HepG2 (cell line): Measurements from ENCODE around the gene TBX6. TPM values are rescaled to one million over a fixed set of nuclear protein-coding genes. Genes with fewer than 3 reads are reported as not detected.

Experiments used
- BRCA1 ChIP-seq: sonication (generic); formaldehyde crosslinking; IDR thresholded peaks from 2 replicates; pipeline ENCODE4 v1.4.0; 2020; ENCODE audit warnings: missing genetic modification reagents
- DMAP1 ChIP-seq: IDR thresholded peaks from 2 replicates; pipeline ENCODE4 v1.6.1; 2016
- EEA1 ChIP-seq: sonication (generic); formaldehyde crosslinking; IDR thresholded peaks from 2 replicates; pipeline ENCODE4 v1.5.1; 2020; ENCODE audit warnings: mild to moderate bottlenecking, missing genetic modification reagents, borderline replicate concordance
- GLI4 ChIP-seq: sonication (generic); formaldehyde crosslinking; IDR thresholded peaks from 2 replicates; pipeline ENCODE4 v1.5.1; 2020; ENCODE audit warnings: missing genetic modification reagents, mild to moderate bottlenecking, moderate library complexity, borderline replicate concordance
- IKZF1 ChIP-seq: fragments of 450-650 bp; IDR thresholded peaks from 2 replicates; pipeline ENCODE4 v1.7.1; 2016
- KLF13 ChIP-seq: sonication (generic); formaldehyde crosslinking; IDR thresholded peaks from 2 replicates; pipeline ENCODE4 v1.4.0; 2020; ENCODE audit warnings: mild to moderate bottlenecking, missing genetic modification reagents
- MTA1 ChIP-seq: sonication (generic); formaldehyde crosslinking; IDR thresholded peaks from 2 replicates; pipeline ENCODE4 v1.4.0; 2020; ENCODE audit warnings: missing genetic modification reagents, mild to moderate bottlenecking, borderline replicate concordance
- NFYC ChIP-seq: IDR thresholded peaks from 2 replicates; pipeline ENCODE4 v1.6.1; 2016; ENCODE audit warnings: missing genetic modification reagents, missing compliant biosample characterization
- RFX5 ChIP-seq: IDR thresholded peaks from 2 replicates; pipeline ENCODE4 v1.6.1; 2011; ENCODE audit warnings: low read depth, low read length, improper control_type of control experiment
- SMYD3 ChIP-seq: sonication (generic); formaldehyde crosslinking; IDR thresholded peaks from 2 replicates; pipeline ENCODE4 v1.8.1; 2023; ENCODE audit warnings: mild to moderate bottlenecking, missing genetic modification reagents
- SOX6 ChIP-seq, 2 experiments: fragments of 450-650 bp in 1 of 2; sonication (generic) in 1 of 2; formaldehyde crosslinking in 1 of 2; IDR thresholded peaks; 2 replicates each; pipeline versions ENCODE4 v1.4.0 to v1.6.1; 2017 to 2020; ENCODE audit warnings: antibody characterized with exemption in 1 of 2, mild to moderate bottlenecking in 1 of 2, missing genetic modification reagents in 1 of 2
- SP2 ChIP-seq: sonication (generic); formaldehyde crosslinking; IDR thresholded peaks from 2 replicates; pipeline ENCODE4 v1.5.1; 2020; ENCODE audit warnings: mild to moderate bottlenecking, missing genetic modification reagents
- TCF7 ChIP-seq: sonication (generic); IDR thresholded peaks from 2 replicates; pipeline ENCODE4 v1.6.1; 2016; ENCODE audit warnings: antibody characterized with exemption, low read depth
- ZBTB40 ChIP-seq, 2 experiments: fragments of 450-650 bp in 1 of 2; sonication (generic) in 1 of 2; formaldehyde crosslinking in 1 of 2; IDR thresholded peaks; 2 replicates each; pipeline versions ENCODE4 v1.6.1 to v1.8.0; 2016 to 2022; ENCODE audit warnings: antibody characterized with exemption in 1 of 2, mild to moderate bottlenecking in 1 of 2, missing genetic modification reagents in 1 of 2
- ZNF251 ChIP-seq: sonication (generic); formaldehyde crosslinking; IDR thresholded peaks from 2 replicates; pipeline ENCODE4 v1.9.0; 2021; ENCODE audit warnings: mild to moderate bottlenecking, missing genetic modification reagents
- ZNF296 ChIP-seq: sonication (generic); formaldehyde crosslinking; conservative IDR thresholded peaks from 2 replicates; pipeline ENCODE4 v1.5.0; 2020; ENCODE audit warnings: mild to moderate bottlenecking, missing genetic modification reagents
- ZNF317 ChIP-seq: sonication (generic); formaldehyde crosslinking; IDR thresholded peaks from 2 replicates; pipeline ENCODE4 v1.5.0; 2020; ENCODE audit warnings: mild to moderate bottlenecking, missing genetic modification reagents
- ZNF558 ChIP-seq: sonication (generic); formaldehyde crosslinking; IDR thresholded peaks from 2 replicates; pipeline ENCODE4 v1.9.0; 2022; ENCODE audit warnings: mild to moderate bottlenecking, missing genetic modification reagents, borderline replicate concordance
- ZSCAN30 ChIP-seq: sonication (generic); formaldehyde crosslinking; IDR thresholded peaks from 2 replicates; pipeline ENCODE4 v1.5.0; 2020; ENCODE audit warnings: mild to moderate bottlenecking, missing genetic modification reagents
- polyA plus RNA-seq, 8 experiments: library from polyadenylated mRNA; depleted of rRNA in 3 of 8; stranded (reverse) in 7 of 8; unstranded in 1 of 8; fragments of >200 nt; fragmentation: Illumina TruSeq in 4 of 8; extraction: Trizol in 4 of 8; gene quantifications; 2 replicates each; pipeline versions ENCODE4 v1.2.1 to v1.2.3, GENCODE V29; 2011 to 2016; ENCODE audit warnings: low read depth in 4 of 8, missing spikeins in 1 of 8, mixed read lengths in 1 of 8; ENCODE audit not compliant: insufficient read depth in 1 of 8
- total RNA-seq, 5 experiments: library from RNA; depleted of rRNA; stranded (reverse); fragments of >200 nt; fragmentation: Illumina TruSeq; extraction: Trizol; gene quantifications; 2 replicates each; pipeline ENCODE4 v1.2.3, GENCODE V29; 2016; ENCODE audit warnings: low read depth in 1 of 5
- TF ChIP-seq, protein P1 (sequence below): sonication (generic); formaldehyde crosslinking; IDR thresholded peaks from 2 replicates; pipeline ENCODE4 v1.9.0; 2022; ENCODE audit warnings: missing genetic modification reagents, mild to moderate bottlenecking, borderline replicate concordance

The TBX6 gene
- total and polyA plus RNA-seq, 2 of the 13 experiments (the other 11 are each of a cell fraction or from before 2014, with no cell fraction given), result 0.24 to 0.42 TPM

DNA sequence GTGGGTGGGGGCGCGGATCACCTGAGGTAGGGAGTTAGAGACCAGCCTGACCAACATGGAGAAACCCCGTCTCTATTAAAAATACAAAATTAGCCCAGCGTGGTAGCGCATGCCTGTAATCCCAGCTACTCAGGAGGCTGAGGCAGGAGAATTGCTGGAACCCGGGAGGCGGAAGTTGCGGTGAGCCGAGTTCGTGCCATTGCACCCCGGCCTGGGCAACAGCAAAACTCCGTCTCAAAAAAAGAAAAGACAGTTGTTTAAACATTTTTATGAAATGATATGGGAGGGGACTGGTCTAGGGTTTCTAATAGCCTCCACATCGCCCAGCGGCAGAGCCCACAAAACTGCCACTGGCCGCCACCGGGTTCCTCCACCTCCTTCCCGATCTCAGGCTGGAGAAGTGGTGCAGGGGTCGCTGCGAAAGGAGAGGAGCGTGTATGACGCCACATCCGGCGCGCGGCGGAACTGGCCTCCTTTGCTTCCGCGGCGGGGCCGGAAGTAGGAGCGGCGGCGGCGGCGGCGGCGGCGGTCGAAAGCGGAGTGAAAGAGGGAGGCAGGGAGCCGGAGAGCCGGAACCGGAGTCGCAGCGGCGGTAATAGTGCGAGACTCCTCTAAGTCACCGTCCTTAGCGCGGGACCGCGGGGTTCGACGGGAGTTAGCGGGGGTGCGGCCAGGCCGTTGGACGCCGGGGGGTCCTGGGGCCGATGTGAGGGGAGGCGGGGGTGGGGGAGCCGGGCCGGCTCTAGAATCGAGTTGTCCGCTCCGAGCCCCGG is 16.0 kb downstream of the TBX6 start, which contains the start of gene PPP4C (continued):
- TF ChIP-seq ZNF296 (CRISPR knock-in tag) (no peak; the same call in 1 of the 2 replicates), ZNF317 (CRISPR knock-in tag) (no peak), EEA1 (CRISPR knock-in tag) (no peak), BRCA1 (CRISPR knock-in tag) (no peak), NFYC (CRISPR knock-in tag) (no peak), DMAP1 (CRISPR knock-in tag) (peak; percentile 67), RFX5 (no peak), ZSCAN30 (no peak), SMYD3 (0 out of 2 replicates have a peak, but pooled peaks have one; percentile 45), SP2 (CRISPR knock-in tag) (no peak; the same call in 1 of the 2 replicates), ZBTB40 (IDR thresholded peaks at IDR 0.05) (peak; percentile 85), ZBTB40 (CRISPR knock-in tag; IDR thresholded peaks at IDR 0.05) (peak; percentile 60; the same call in 1 of the 2 replicates), ZNF251 (CRISPR knock-in tag) (no peak), ZNF558 (CRISPR knock-in tag) (peak; percentile 85), SOX6 (IDR thresholded peaks at IDR 0.05) (no peak), SOX6 (CRISPR knock-in tag; IDR thresholded peaks at IDR 0.05) (no peak), MTA1 (no peak), KLF13 (CRISPR knock-in tag) (no peak), TCF7 (no peak), IKZF1 (no peak), GLI4 (CRISPR knock-in tag) (no peak)
- TF ChIP-seq, protein P1, sequence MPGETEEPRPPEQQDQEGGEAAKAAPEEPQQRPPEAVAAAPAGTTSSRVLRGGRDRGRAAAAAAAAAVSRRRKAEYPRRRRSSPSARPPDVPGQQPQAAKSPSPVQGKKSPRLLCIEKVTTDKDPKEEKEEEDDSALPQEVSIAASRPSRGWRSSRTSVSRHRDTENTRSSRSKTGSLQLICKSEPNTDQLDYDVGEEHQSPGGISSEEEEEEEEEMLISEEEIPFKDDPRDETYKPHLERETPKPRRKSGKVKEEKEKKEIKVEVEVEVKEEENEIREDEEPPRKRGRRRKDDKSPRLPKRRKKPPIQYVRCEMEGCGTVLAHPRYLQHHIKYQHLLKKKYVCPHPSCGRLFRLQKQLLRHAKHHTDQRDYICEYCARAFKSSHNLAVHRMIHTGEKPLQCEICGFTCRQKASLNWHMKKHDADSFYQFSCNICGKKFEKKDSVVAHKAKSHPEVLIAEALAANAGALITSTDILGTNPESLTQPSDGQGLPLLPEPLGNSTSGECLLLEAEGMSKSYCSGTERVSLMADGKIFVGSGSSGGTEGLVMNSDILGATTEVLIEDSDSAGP (CRISPR knock-in tag), result peak; percentile 57; the same call in 1 of the 2 replicates
